Naive thymus-derived CD4-positive, alpha-beta T cell (primary cell): ENCODE measurements around the gene TRAP1. TPM values are rescaled to one million over a fixed set of nuclear protein-coding genes. Genes with fewer than 3 reads are reported as not detected.

Experiments
- ATAC-seq: fragments of 150-1000 bp; cut with Tn5 transposase; 2 replicates; pipeline ENCODE4 v1.10.0; 2021; ENCODE audit warnings: mild to moderate bottlenecking, moderate library complexity
- CTCF ChIA-PET: fragments of 350-600 bp; sonication (Branson Sonifier 250); formaldehyde crosslinking; loops from one replicate; lab custom pipeline; 2021; ENCODE audit warnings: antibody characterized with exemption; lab: Charles Lee
- POLR2A ChIA-PET: fragments of 350-600 bp; sonication (Branson Sonifier 250); formaldehyde crosslinking; loops from one replicate; lab custom pipeline; 2021; ENCODE audit warnings: antibody characterized with exemption, inconsistent platforms; lab: Charles Lee
- DNase-seq, 9 donors: peaks; one replicate each; pipeline versions ENCODE4 v3.0.0 to v3.0.0-alpha.2; 2020 to 2022; ENCODE audit warnings: mixed read lengths in 1 of 9
- H3K27ac ChIP-seq: one replicate; pipeline ENCODE4 v1.7.0; 2013; ENCODE audit warnings: mild to moderate bottlenecking, low read depth, low read length, moderate library complexity
- H3K27me3 ChIP-seq, 2 donors: one replicate each; pipeline ENCODE4 v1.7.0; 2013; ENCODE audit warnings: low read length in 2 of 2, mild to moderate bottlenecking in 2 of 2, moderate library complexity in 2 of 2; ENCODE audit not compliant: control insufficient read depth in 2 of 2, insufficient read depth in 2 of 2
- H3K36me3 ChIP-seq, 3 experiments: 1 replicate in 2 of 3; 2 replicates in 1 of 3; pipeline ENCODE4 v1.7.0; 2013; ENCODE audit warnings: low read length in 3 of 3, mild to moderate bottlenecking in 3 of 3, moderate library complexity in 1 of 3; ENCODE audit not compliant: insufficient read depth in 3 of 3, control insufficient read depth in 2 of 3
- H3K4me1 ChIP-seq, 2 donors: one replicate each; pipeline ENCODE4 v1.7.0; 2013; ENCODE audit warnings: low read length in 2 of 2, mild to moderate bottlenecking in 2 of 2, moderate library complexity in 1 of 2; ENCODE audit not compliant: control insufficient read depth in 2 of 2, insufficient read depth in 2 of 2
- H3K4me3 ChIP-seq: 2 replicates; pipeline ENCODE4 v1.7.0; 2013; ENCODE audit warnings: mild to moderate bottlenecking, low read length
- H3K9me3 ChIP-seq, 3 experiments: 1 replicate in 2 of 3; 2 replicates in 1 of 3; pipeline ENCODE4 v1.7.0; 2013; ENCODE audit warnings: low read length in 3 of 3; ENCODE audit not compliant: control insufficient read depth in 2 of 3
- H3K27ac Mint-ChIP-seq, 9 donors: one replicate each; pipeline ENCODE4 v1.8.0; 2020 to 2022; ENCODE audit warnings: mixed read lengths in 9 of 9, mild to moderate bottlenecking in 8 of 9, moderate library complexity in 5 of 9, inconsistent platforms in 2 of 9
- H3K27me3 Mint-ChIP-seq, 5 donors: one replicate each; pipeline ENCODE4 v1.8.0; 2021 to 2022; ENCODE audit warnings: mixed read lengths in 5 of 5, mild to moderate bottlenecking in 1 of 5
- H3K36me3 Mint-ChIP-seq, 5 donors: one replicate each; pipeline ENCODE4 v1.8.0; 2020 to 2022; ENCODE audit warnings: mixed read lengths in 5 of 5, mild to moderate bottlenecking in 3 of 5, inconsistent platforms in 1 of 5
- H3K4me1 Mint-ChIP-seq, 7 donors: one replicate each; pipeline ENCODE4 v1.8.0; 2020 to 2022; ENCODE audit warnings: mixed read lengths in 7 of 7, mild to moderate bottlenecking in 3 of 7, inconsistent platforms in 1 of 7
- H3K4me3 Mint-ChIP-seq, 10 donors: one replicate each; pipeline ENCODE4 v1.8.0; 2020 to 2022; ENCODE audit warnings: mild to moderate bottlenecking in 10 of 10, mixed read lengths in 10 of 10, moderate library complexity in 6 of 10, inconsistent platforms in 2 of 10
- H3K9me3 Mint-ChIP-seq, 11 donors: one replicate each; pipeline ENCODE4 v1.8.0; 2020 to 2022; ENCODE audit warnings: mixed read lengths in 11 of 11, mild to moderate bottlenecking in 4 of 11, inconsistent platforms in 1 of 11, moderate library complexity in 1 of 11
- intact Hi-C, 2 donors: fragments of 100-400 bp; cut with micrococcal nuclease; formaldehyde crosslinking; loops; one replicate each; pipeline ENCODE4 v1.15.1; 2023
- polyA plus RNA-seq, 2 donors: library from polyadenylated mRNA; unstranded; fragments of 300-500 nt; fragmentation: Illumina TruSeq; gene quantifications; one replicate each; pipeline ENCODE4 v1.2.3, GENCODE V29; 2021
- total RNA-seq, 6 experiments: library from RNA in 5 of 6; stranded (reverse) in 5 of 6; gene quantifications; 1 replicate in 5 of 6; 2 replicates in 1 of 6; pipeline ENCODE4 v1.2.3 and lab custom pipeline; 2021 to 2026

The TRAP1 gene
- total and polyA plus RNA-seq, 7 experiments from 2014 or later, result 59.6 to 138 (median 123) TPM

- Mint-ChIP-seq H3K36me3 (peaks cover 15 to 69% (median 36%) of the 10 kb centered on the region in 5 donors), H3K27ac (no peak overlapping the region), H3K9me3 (peaks cover 0 to 3% (median 0%) of the 10 kb centered on the region in 11 donors), H3K4me1 (peaks cover 0 to 8% (median 0%) of the 10 kb centered on the region in 7 donors), H3K27me3 (no peaks in the 10 kb centered on the region), H3K4me3 (no peak overlapping the region)
- ChIA-PET CTCF (no interaction called here), POLR2A (interaction anchor here (0.6 kb wide), 1 partner anchor 9 kb away, joined by 3 read pairs; no protein-coding TSS in a partner anchor)
- Histone ChIP-seq H3K4me1 (no peaks in the 10 kb centered on the region), H3K4me3 (no peak overlapping the region), H3K9me3 (no peaks in the 10 kb centered on the region), H3K27ac (no peak overlapping the region), H3K27me3 (no peaks in the 10 kb centered on the region), H3K36me3 (peaks cover 21 to 93% (median 29%) of the 10 kb centered on the region in 3 experiments)
- no peak for ATAC-seq
- DNase-seq, result no peak
- intact Hi-C loops, result no loop called here
Observed at GRCh38 chr16:3739636-3740035, 22.3 kb upstream of the TRAP1 start.

GRCh38 chr16:3738541-3738940, 21.2 kb upstream of the TRAP1 start:
- intact Hi-C loops, result no loop called here
- peak overlapping the region in 1 of 9 donors; percentile 45 for H3K27ac Mint-ChIP-seq
- H3K36me3 ChIP-seq, result peaks cover 22 to 93% (median 23%) of the 10 kb centered on the region in 3 experiments
- H3K27ac ChIP-seq, result no peak overlapping the region
- CTCF ChIA-PET, result interaction anchor here (0.7 kb wide), 1 partner anchor 42 kb away, joined by 6 read pairs; no protein-coding TSS in a partner anchor
- H3K36me3 Mint-ChIP-seq, result peaks cover 15 to 70% (median 38%) of the 10 kb centered on the region in 5 donors
- peaks cover 0 to 3% (median 0%) of the 10 kb centered on the region in 11 donors for H3K9me3 Mint-ChIP-seq
- H3K4me1 ChIP-seq, result no peaks in the 10 kb centered on the region
- no peak for DNase-seq
- no peaks in the 10 kb centered on the region for H3K9me3 ChIP-seq
- no peaks in the 10 kb centered on the region for H3K27me3 ChIP-seq
- POLR2A ChIA-PET, result interaction anchor here (0.5 kb wide), 1 partner anchor 81 kb away, joined by 3 read pairs; no protein-coding TSS in a partner anchor
- H3K27me3 Mint-ChIP-seq, result no peaks in the 10 kb centered on the region
- no peak overlapping the region for H3K4me3 ChIP-seq
- no peak for ATAC-seq
- no peak overlapping the region for H3K4me3 Mint-ChIP-seq
- H3K4me1 Mint-ChIP-seq, result peaks cover 0 to 8% (median 0%) of the 10 kb centered on the region in 7 donors

- ATAC-seq (no peak), DNase-seq (no peak)
- ChIA-PET POLR2A (interaction anchor here (0.5 kb wide), 1 partner anchor 80 kb away, joined by 3 read pairs; no protein-coding TSS in a partner anchor), CTCF (interaction anchor here (0.7 kb wide), 1 partner anchor 41 kb away, joined by 6 read pairs; no protein-coding TSS in a partner anchor)
- H3K27me3 Mint-ChIP-seq, result no peaks in the 10 kb centered on the region
- Histone ChIP-seq H3K27ac (no peak overlapping the region), H3K9me3 (no peaks in the 10 kb centered on the region), H3K36me3 (peaks cover 22 to 93% (median 23%) of the 10 kb centered on the region in 3 experiments), H3K4me3 (no peak overlapping the region), H3K27me3 (no peaks in the 10 kb centered on the region), H3K4me1 (no peaks in the 10 kb centered on the region)
- H3K4me3 Mint-ChIP-seq, result no peak overlapping the region
- H3K9me3 Mint-ChIP-seq, result peaks cover 0 to 3% (median 0%) of the 10 kb centered on the region in 11 donors
- H3K36me3 Mint-ChIP-seq, result peaks cover 15 to 66% (median 38%) of the 10 kb centered on the region in 5 donors
- H3K4me1 Mint-ChIP-seq, result peaks cover 0 to 8% (median 0%) of the 10 kb centered on the region in 7 donors
- intact Hi-C loops, result no loop called here
- H3K27ac Mint-ChIP-seq, result peak overlapping the region in 2 of 9 donors; percentile 17 to 45
Observed at GRCh38 chr16:3738128-3738527, 20.8 kb upstream of the TRAP1 start.

GRCh38 chr16:3737181-3737580, 19.9 kb upstream of the TRAP1 start:
- H3K36me3 Mint-ChIP-seq, result peaks cover 15 to 57% (median 36%) of the 10 kb centered on the region in 5 donors
- ATAC-seq, result no peak
- H3K27ac Mint-ChIP-seq, result peak overlapping the region in 4 of 9 donors; percentile 34 to 64 (median 49)
- intact Hi-C loops, result loop anchor here in 1 of 2 donors (2.0 kb wide), 1 partner anchor 46 kb away; no protein-coding TSS in a partner anchor
- no peaks in the 10 kb centered on the region for H3K4me1 ChIP-seq
- H3K4me3 ChIP-seq, result no peak overlapping the region
- DNase-seq, result no peak
- no peaks in the 10 kb centered on the region for H3K27me3 ChIP-seq
- H3K36me3 ChIP-seq, result peaks cover 22 to 93% (median 23%) of the 10 kb centered on the region in 3 experiments
- H3K9me3 Mint-ChIP-seq, result peaks cover 0 to 3% (median 0%) of the 10 kb centered on the region in 11 donors
- H3K27ac ChIP-seq, result no peak overlapping the region
- H3K4me1 Mint-ChIP-seq, result peaks cover 0 to 8% (median 0%) of the 10 kb centered on the region in 7 donors
- no peaks in the 10 kb centered on the region for H3K27me3 Mint-ChIP-seq
- ChIA-PET CTCF (no interaction called here), POLR2A (no interaction called here)
- no peak overlapping the region for H3K4me3 Mint-ChIP-seq
- no peaks in the 10 kb centered on the region for H3K9me3 ChIP-seq

- Mint-ChIP-seq H3K9me3 (peaks cover 0 to 3% (median 0%) of the 10 kb centered on the region in 11 donors), H3K27me3 (no peaks in the 10 kb centered on the region), H3K4me1 (peaks cover 0 to 8% (median 0%) of the 10 kb centered on the region in 7 donors), H3K36me3 (peaks cover 18 to 64% (median 34%) of the 10 kb centered on the region in 5 donors), H3K27ac (peak overlapping the region in 4 of 9 donors; percentile 28 to 69 (median 53)), H3K4me3 (no peak overlapping the region)
- Histone ChIP-seq H3K36me3 (peaks cover 23 to 93% (median 30%) of the 10 kb centered on the region in 3 experiments), H3K27ac (no peak overlapping the region), H3K9me3 (no peaks in the 10 kb centered on the region), H3K4me1 (no peaks in the 10 kb centered on the region), H3K27me3 (no peaks in the 10 kb centered on the region), H3K4me3 (no peak overlapping the region)
- ATAC-seq (no peak), DNase-seq (no peak)
- CTCF ChIA-PET, result no interaction called here
- POLR2A ChIA-PET, result no interaction called here
- intact Hi-C loops, result loop anchor here in 1 of 2 donors (2.0 kb wide), 1 partner anchor 45 kb away; no protein-coding TSS in a partner anchor
Observed at GRCh38 chr16:3736116-3736515, 18.8 kb upstream of the TRAP1 start.

GRCh38 chr16:3735541-3735940, 18.2 kb upstream of the TRAP1 start:
- intact Hi-C loops, result no loop called here
- ATAC-seq (no peak), DNase-seq (no peak)
- ChIA-PET CTCF (no interaction called here), POLR2A (no interaction called here)
- Histone ChIP-seq H3K36me3 (peaks cover 23 to 93% (median 29%) of the 10 kb centered on the region in 3 experiments), H3K4me1 (no peaks in the 10 kb centered on the region), H3K9me3 (no peaks in the 10 kb centered on the region), H3K27me3 (no peaks in the 10 kb centered on the region), H3K4me3 (no peak overlapping the region), H3K27ac (no peak overlapping the region)
- Mint-ChIP-seq H3K27ac (peak overlapping the region in 3 of 9 donors; percentile 28 to 69 (median 68)), H3K4me3 (no peak overlapping the region), H3K9me3 (peaks cover 0 to 3% (median 0%) of the 10 kb centered on the region in 11 donors), H3K4me1 (peaks cover 0 to 8% (median 0%) of the 10 kb centered on the region in 7 donors), H3K27me3 (no peaks in the 10 kb centered on the region), H3K36me3 (peaks cover 19 to 69% (median 35%) of the 10 kb centered on the region in 5 donors)
